Measurements from ENCODE around the gene ZNF91. TPM values are rescaled to one million over a fixed set of nuclear protein-coding genes. Genes with fewer than 3 reads are reported as not detected.
"Not testable (repeated sequence)": the region's sequence is repeated elsewhere in the genome, so short reads cannot be mapped to it uniquely, and the experiment has no call there.

Gene ZNF91
- total RNA-seq, 1 experiment from 2014 or later: 12.1 TPM

- DNase-seq (ENCODE audit: low read depth): no peak
Observed at GRCh38 chr19:23399443-23399842, 4.2 kb upstream of the ZNF91 start.

- DNase-seq (ENCODE audit: low read depth): not testable (repeated sequence)
Observed at GRCh38 chr19:23395722-23396117, 449 bp upstream of the ZNF91 start.

GRCh38 chr19:23394511-23394910 lies 760 bp downstream of the ZNF91 start:
- peak; percentile 11 for DNase-seq (ENCODE audit: low read depth)

- DNase-seq (ENCODE audit: low read depth): no peak
Observed at GRCh38 chr19:23393121-23393520, 2.1 kb downstream of the ZNF91 start.

GRCh38 chr19:23391236-23391635 lies 4.0 kb downstream of the ZNF91 start:
- no peak for DNase-seq (ENCODE audit: low read depth)

- no peak for DNase-seq (ENCODE audit: low read depth)
Observed at GRCh38 chr19:23385404-23385803, 9.9 kb downstream of the ZNF91 start.

GRCh38 chr19:23384858-23385257 lies 10.4 kb downstream of the ZNF91 start:
- no peak for DNase-seq (ENCODE audit: low read depth)

- DNase-seq (ENCODE audit: low read depth): no peak
Observed at GRCh38 chr19:23384166-23384565, 11.1 kb downstream of the ZNF91 start.

- no peak for DNase-seq (ENCODE audit: low read depth)
Observed at GRCh38 chr19:23382955-23383354, 12.3 kb downstream of the ZNF91 start.

- no peak for DNase-seq (ENCODE audit: low read depth)
Observed at GRCh38 chr19:23381114-23381513, 14.2 kb downstream of the ZNF91 start.

GRCh38 chr19:23379671-23380070 lies 15.6 kb downstream of the ZNF91 start:
- not testable (repeated sequence) for DNase-seq (ENCODE audit: low read depth)

GRCh38 chr19:23378948-23379347 lies 16.3 kb downstream of the ZNF91 start:
- no peak for DNase-seq (ENCODE audit: low read depth)

- no peak for DNase-seq (ENCODE audit: low read depth)
Observed at GRCh38 chr19:23377276-23377675, 18.0 kb downstream of the ZNF91 start.

GRCh38 chr19:23366437-23366836 lies 28.8 kb downstream of the ZNF91 start:
- DNase-seq (ENCODE audit: low read depth): no peak

- DNase-seq (ENCODE audit: low read depth): not testable (repeated sequence)
Observed at GRCh38 chr19:23366031-23366430, 29.2 kb downstream of the ZNF91 start.

GRCh38 chr19:23365222-23365621 lies 30.0 kb downstream of the ZNF91 start:
- no peak for DNase-seq (ENCODE audit: low read depth)

GRCh38 chr19:23361843-23362242 lies 33.4 kb downstream of the ZNF91 start:
- not testable (repeated sequence) for DNase-seq (ENCODE audit: low read depth)

GRCh38 chr19:23351806-23352205 lies 43.5 kb downstream of the ZNF91 start:
- DNase-seq (ENCODE audit: low read depth): no peak

- no peak for DNase-seq (ENCODE audit: low read depth)
Observed at GRCh38 chr19:23346696-23347095, 48.6 kb downstream of the ZNF91 start.

- no peak for DNase-seq (ENCODE audit: low read depth)
Observed at GRCh38 chr19:23345838-23346237, 49.4 kb downstream of the ZNF91 start.

GRCh38 chr19:23343434-23344010 lies 51.7 kb downstream of the ZNF91 start:
- no peak for DNase-seq (ENCODE audit: low read depth)

GRCh38 chr19:23328211-23328610 lies 67.1 kb downstream of the ZNF91 start:
- DNase-seq (ENCODE audit: low read depth): no peak

- DNase-seq (ENCODE audit: low read depth): no peak
Observed at GRCh38 chr19:23321953-23322549, 73.2 kb downstream of the ZNF91 start.
